Keratinocyte (primary cell): Measurements from ENCODE around the gene MTR.

Source experiments
- EZH2 ChIP-seq: IDR thresholded peaks from one replicate; pipeline ENCODE4 v1.6.1; 2012; ENCODE audit warnings: inconsistent platforms, mild to moderate bottlenecking, low read length, moderate library complexity
- TF ChIP-seq, protein P1 (sequence below), 3 experiments: IDR thresholded peaks in 1 of 3; conservative IDR thresholded peaks in 1 of 3; optimal IDR thresholded peaks in 1 of 3; 2 replicates in 2 of 3; 3 replicates in 1 of 3; pipeline versions ENCODE3 to v1.5.1; 2011; ENCODE audit warnings: low read length in 3 of 3, mild to moderate bottlenecking in 3 of 3, moderate library complexity in 2 of 3, control low read depth in 1 of 3, inconsistent platforms in 1 of 3; ENCODE audit not compliant: insufficient read depth in 2 of 3; ENCODE audit errors: extremely low read depth in 1 of 3

DNA sequence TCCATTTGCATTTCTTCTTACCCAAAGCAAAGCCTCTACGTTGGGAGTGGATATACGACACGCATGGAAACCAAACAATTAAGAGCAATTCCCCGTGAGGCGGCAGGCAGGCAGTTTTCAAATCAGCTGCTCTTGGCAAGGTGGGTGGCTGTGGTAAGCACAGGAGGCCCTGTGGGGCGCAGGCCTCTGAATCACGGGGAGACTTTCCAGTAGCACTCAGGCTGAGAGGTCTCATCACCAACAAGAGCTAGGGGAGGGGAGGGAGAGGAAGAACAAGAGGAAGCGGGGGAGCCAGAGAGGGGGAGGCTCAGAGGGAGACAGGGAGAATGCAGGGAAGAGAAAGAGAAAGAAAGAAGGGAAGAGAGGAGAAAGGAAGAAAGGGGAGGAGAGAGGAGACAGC is 152.7 kb downstream of the MTR start:
- TF ChIP-seq, protein P1, sequence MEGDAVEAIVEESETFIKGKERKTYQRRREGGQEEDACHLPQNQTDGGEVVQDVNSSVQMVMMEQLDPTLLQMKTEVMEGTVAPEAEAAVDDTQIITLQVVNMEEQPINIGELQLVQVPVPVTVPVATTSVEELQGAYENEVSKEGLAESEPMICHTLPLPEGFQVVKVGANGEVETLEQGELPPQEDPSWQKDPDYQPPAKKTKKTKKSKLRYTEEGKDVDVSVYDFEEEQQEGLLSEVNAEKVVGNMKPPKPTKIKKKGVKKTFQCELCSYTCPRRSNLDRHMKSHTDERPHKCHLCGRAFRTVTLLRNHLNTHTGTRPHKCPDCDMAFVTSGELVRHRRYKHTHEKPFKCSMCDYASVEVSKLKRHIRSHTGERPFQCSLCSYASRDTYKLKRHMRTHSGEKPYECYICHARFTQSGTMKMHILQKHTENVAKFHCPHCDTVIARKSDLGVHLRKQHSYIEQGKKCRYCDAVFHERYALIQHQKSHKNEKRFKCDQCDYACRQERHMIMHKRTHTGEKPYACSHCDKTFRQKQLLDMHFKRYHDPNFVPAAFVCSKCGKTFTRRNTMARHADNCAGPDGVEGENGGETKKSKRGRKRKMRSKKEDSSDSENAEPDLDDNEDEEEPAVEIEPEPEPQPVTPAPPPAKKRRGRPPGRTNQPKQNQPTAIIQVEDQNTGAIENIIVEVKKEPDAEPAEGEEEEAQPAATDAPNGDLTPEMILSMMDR (optimal IDR thresholded peaks at IDR 0.05 in 1 of 3, IDR thresholded peaks at IDR 0.05 in 1 of 3, conservative IDR thresholded peaks at IDR 0.05 in 1 of 3; ENCODE audit: extremely low read depth in 1 of 3, insufficient read depth in 2 of 3, low read length in 3 of 3), result no peak
- TF ChIP-seq EZH2, result no peak
